Breast epithelium (tissue), 3 donors: ENCODE measurements around the gene ZFAND2A.

Experiments
- POLR2A ChIP-seq: fragments of 450-650 bp; IDR thresholded peaks from one replicate; pipeline ENCODE4 v1.6.1; 2016; ENCODE audit warnings: antibody characterized with exemption, mild to moderate bottlenecking, moderate library complexity
- POLR2AphosphoS5 ChIP-seq, 3 donors: sonication (generic); formaldehyde crosslinking; IDR thresholded peaks; one replicate each; pipeline ENCODE4 v1.6.1; 2017; ENCODE audit warnings: antibody characterized with exemption in 3 of 3
- TF ChIP-seq, protein P1 (sequence below), 3 donors: fragments of 450-650 bp; IDR thresholded peaks; one replicate each; pipeline ENCODE4 v1.5.1; 2016 to 2017; ENCODE audit warnings: antibody characterized with exemption in 3 of 3, mild to moderate bottlenecking in 3 of 3, moderate library complexity in 3 of 3

DNA sequence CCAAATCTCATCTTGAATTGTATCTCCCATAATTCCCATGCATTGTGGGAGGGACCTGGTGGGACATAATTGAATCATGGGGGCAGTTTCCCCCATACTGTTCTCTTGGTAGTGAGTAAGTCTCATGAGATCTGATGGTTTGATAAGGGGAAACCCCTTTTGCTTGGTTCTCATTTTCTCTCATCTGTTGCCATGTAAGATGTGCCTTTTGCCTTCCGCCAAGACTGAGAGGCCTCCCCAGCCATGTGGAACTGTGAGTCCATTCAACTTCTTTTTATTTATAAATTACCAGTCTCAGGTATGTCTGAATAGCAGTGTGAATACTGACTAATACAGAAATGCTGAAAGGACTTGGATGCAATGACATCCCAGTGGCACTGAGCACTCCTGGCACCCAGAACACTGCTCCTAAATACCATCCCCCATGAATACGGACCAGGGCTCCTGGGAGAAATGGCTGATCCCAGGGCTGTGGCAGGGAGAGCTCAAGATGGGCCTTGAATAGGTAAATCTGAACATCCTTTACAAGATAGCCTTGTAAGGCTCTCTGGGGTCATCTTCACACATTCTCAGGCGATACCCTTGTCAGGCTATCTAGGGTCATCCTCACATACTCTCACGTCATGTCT, 19.4 kb downstream of the ZFAND2A start:
- TF ChIP-seq, protein P1, sequence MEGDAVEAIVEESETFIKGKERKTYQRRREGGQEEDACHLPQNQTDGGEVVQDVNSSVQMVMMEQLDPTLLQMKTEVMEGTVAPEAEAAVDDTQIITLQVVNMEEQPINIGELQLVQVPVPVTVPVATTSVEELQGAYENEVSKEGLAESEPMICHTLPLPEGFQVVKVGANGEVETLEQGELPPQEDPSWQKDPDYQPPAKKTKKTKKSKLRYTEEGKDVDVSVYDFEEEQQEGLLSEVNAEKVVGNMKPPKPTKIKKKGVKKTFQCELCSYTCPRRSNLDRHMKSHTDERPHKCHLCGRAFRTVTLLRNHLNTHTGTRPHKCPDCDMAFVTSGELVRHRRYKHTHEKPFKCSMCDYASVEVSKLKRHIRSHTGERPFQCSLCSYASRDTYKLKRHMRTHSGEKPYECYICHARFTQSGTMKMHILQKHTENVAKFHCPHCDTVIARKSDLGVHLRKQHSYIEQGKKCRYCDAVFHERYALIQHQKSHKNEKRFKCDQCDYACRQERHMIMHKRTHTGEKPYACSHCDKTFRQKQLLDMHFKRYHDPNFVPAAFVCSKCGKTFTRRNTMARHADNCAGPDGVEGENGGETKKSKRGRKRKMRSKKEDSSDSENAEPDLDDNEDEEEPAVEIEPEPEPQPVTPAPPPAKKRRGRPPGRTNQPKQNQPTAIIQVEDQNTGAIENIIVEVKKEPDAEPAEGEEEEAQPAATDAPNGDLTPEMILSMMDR (IDR thresholded peaks at IDR 0.05) = no peak
- TF ChIP-seq POLR2AphosphoS5 (IDR thresholded peaks at IDR 0.05) = no peak
- TF ChIP-seq POLR2A = no peak
